IMR-90 (cell line): ENCODE results near the gene ME2. TPM values are rescaled to one million over a fixed set of nuclear protein-coding genes. Genes with fewer than 3 reads are reported as not detected.

ENCODE experiments used
- ATAC-seq: fragments of 200-7000 bp; cut with Tn5 transposase; 2 replicates; pipeline ENCODE4 v1.9.1; 2020; ENCODE audit warnings: low read depth, mild to moderate bottlenecking, moderate library complexity
- BruUV-seq: library from RNA; stranded (reverse); fragments of 400-500 nt; replicated peaks from 2 replicates; lab custom pipeline; 2021; lab: Mats Ljungman, UMichigan
- CTCF ChIA-PET: fragments of 300-600 bp; formaldehyde crosslinking; extraction: SDS; loops from one replicate; lab custom pipeline; 2021; ENCODE audit warnings: antibody characterized with exemption; lab: Yijun Ruan, JAX
- POLR2A ChIA-PET: fragments of 300-600 bp; sonication (Branson Sonifier 250); formaldehyde crosslinking; loops from one replicate; lab custom pipeline; 2022; ENCODE audit warnings: antibody characterized with exemption; ENCODE audit not compliant: unreplicated experiment; lab: Charles Lee
- DNase-seq: peaks from one replicate; pipeline ENCODE4 v3.0.0; 2013
- H2AFZ ChIP-seq: replicated peaks from 2 replicates; pipeline ENCODE3; 2013; ENCODE audit warnings: low read length, mild to moderate bottlenecking; ENCODE audit not compliant: poor library complexity
- H2AK5ac ChIP-seq: 2 replicates; pipeline ENCODE4 v1.6.1; 2013; ENCODE audit warnings: low read depth, low read length, inconsistent platforms
- H2AK9ac ChIP-seq: replicated peaks from 2 replicates; pipeline ENCODE3; 2013; ENCODE audit warnings: mild to moderate bottlenecking, low read depth, low read length, moderate library complexity; ENCODE audit not compliant: poor library complexity
- H2BK120ac ChIP-seq: 2 replicates; pipeline ENCODE4 v1.6.1; 2013; ENCODE audit warnings: low read depth, low read length, inconsistent platforms
- H2BK15ac ChIP-seq: 3 replicates; pipeline ENCODE4 v1.6.1; 2013; ENCODE audit warnings: low read depth, low read length, inconsistent platforms
- H2BK20ac ChIP-seq: 2 replicates; pipeline ENCODE4 v1.6.1; 2013; ENCODE audit warnings: low read depth, mild to moderate bottlenecking, inconsistent platforms, low read length, moderate library complexity
- H2BK5ac ChIP-seq: 2 replicates; pipeline ENCODE4 v1.6.1; 2013; ENCODE audit warnings: mild to moderate bottlenecking, low read depth, low read length, inconsistent platforms; ENCODE audit not compliant: poor library complexity, severe bottlenecking
- H3K14ac ChIP-seq: replicated peaks from 2 replicates; pipeline ENCODE4 v1.6.1; 2013; ENCODE audit warnings: low read depth, low read length, inconsistent platforms
- H3K18ac ChIP-seq: 2 replicates; pipeline ENCODE4 v1.6.1; 2013; ENCODE audit warnings: low read depth, low read length, control low read depth
- H3K23ac ChIP-seq: 2 replicates; pipeline ENCODE4 v1.6.1; 2013; ENCODE audit warnings: low read depth, low read length, inconsistent platforms
- H3K27ac ChIP-seq: 2 replicates; pipeline ENCODE4 v1.5.1; 2013; ENCODE audit warnings: mild to moderate bottlenecking, control low read depth, low read length; ENCODE audit not compliant: insufficient read depth
- H3K27me3 ChIP-seq: 2 replicates; pipeline ENCODE4 v1.6.1; 2013; ENCODE audit warnings: low read length; ENCODE audit not compliant: control insufficient read depth, insufficient read depth
- H3K36me3 ChIP-seq: 2 replicates; pipeline ENCODE4 v1.6.1; 2013; ENCODE audit warnings: low read length, mixed read lengths; ENCODE audit not compliant: control insufficient read depth, insufficient read depth
- H3K4ac ChIP-seq: 2 replicates; pipeline ENCODE4 v1.6.1; 2013; ENCODE audit warnings: low read depth, low read length, inconsistent platforms
- H3K4me1 ChIP-seq: 2 replicates; pipeline ENCODE4 v1.6.1; 2013; ENCODE audit warnings: low read length, mixed read lengths; ENCODE audit not compliant: control insufficient read depth, insufficient read depth
- H3K4me2 ChIP-seq: 2 replicates; pipeline ENCODE4 v1.6.1; 2013; ENCODE audit warnings: low read depth, mild to moderate bottlenecking, control low read depth, low read length, moderate library complexity
- H3K4me3 ChIP-seq: 2 replicates; pipeline ENCODE4 v1.5.1; 2013; ENCODE audit warnings: low read depth, mild to moderate bottlenecking, control low read depth, low read length, moderate library complexity; ENCODE audit not compliant: insufficient read depth
- H3K56ac ChIP-seq: 2 replicates; pipeline ENCODE4 v1.6.1; 2013; ENCODE audit warnings: low read length, inconsistent platforms; ENCODE audit not compliant: insufficient read depth; ENCODE audit errors: extremely low read depth
- H3K79me1 ChIP-seq, 2 experiments: 2 replicates each; pipeline ENCODE4 v1.6.1; 2013; ENCODE audit warnings: low read length in 2 of 2, inconsistent platforms in 1 of 2, low read depth in 1 of 2
- H3K9ac ChIP-seq: 2 replicates; pipeline ENCODE4 v1.6.1; 2013; ENCODE audit warnings: low read depth, low read length, control low read depth
- H3K9me1 ChIP-seq: 2 replicates; pipeline ENCODE4 v1.6.1; 2013; ENCODE audit warnings: low read length, inconsistent platforms; ENCODE audit not compliant: insufficient read depth
- H3K9me3 ChIP-seq: 2 replicates; pipeline ENCODE4 v1.6.1; 2013; ENCODE audit warnings: low read length; ENCODE audit not compliant: control insufficient read depth, insufficient read depth
- H4K20me1 ChIP-seq: 2 replicates; pipeline ENCODE4 v1.6.1; 2013; ENCODE audit warnings: low read length, inconsistent platforms; ENCODE audit not compliant: insufficient read depth
- H4K5ac ChIP-seq: 2 replicates; pipeline ENCODE4 v1.6.1; 2013; ENCODE audit warnings: mild to moderate bottlenecking, low read depth, low read length, control low read depth
- H4K8ac ChIP-seq, 2 experiments: 2 replicates each; pipeline ENCODE4 v1.6.1; 2013; ENCODE audit warnings: low read depth in 2 of 2, low read length in 2 of 2, control low read depth in 1 of 2, inconsistent platforms in 1 of 2
- H4K91ac ChIP-seq: 2 replicates; pipeline ENCODE4 v1.6.1; 2013; ENCODE audit warnings: low read depth, low read length, inconsistent platforms; ENCODE audit not compliant: insufficient read depth
- BHLHE40 ChIP-seq: fragments of 150-350 bp; IDR thresholded peaks from 2 replicates; pipeline ENCODE4 v1.6.1; 2016; ENCODE audit warnings: mild to moderate bottlenecking, low read depth, low read length
- CEBPB ChIP-seq: IDR thresholded peaks from 2 replicates; pipeline ENCODE4 v1.6.1; 2012; ENCODE audit warnings: low read depth, low read length, improper control_type of control experiment
- FOS ChIP-seq: fragments of 150-350 bp; IDR thresholded peaks from 2 replicates; pipeline ENCODE4 v1.6.1; 2016; ENCODE audit warnings: low read depth, low read length
- MAFK ChIP-seq: IDR thresholded peaks from 2 replicates; pipeline ENCODE4 v1.6.1; 2012; ENCODE audit warnings: low read depth, low read length, improper control_type of control experiment
- MAZ ChIP-seq: IDR thresholded peaks from 2 replicates; pipeline ENCODE4 v1.6.1; 2012; ENCODE audit warnings: low read depth, mild to moderate bottlenecking, low read length, improper control_type of control experiment, moderate library complexity, borderline replicate concordance
- MXI1 ChIP-seq: IDR thresholded peaks from 2 replicates; pipeline ENCODE4 v1.6.1; 2012; ENCODE audit warnings: low read depth, mild to moderate bottlenecking, low read length, moderate library complexity, borderline replicate concordance
- NFE2L2 ChIP-seq: fragments of 150-350 bp; IDR thresholded peaks from 2 replicates; pipeline ENCODE4 v1.6.1; 2016; ENCODE audit warnings: low read depth, mild to moderate bottlenecking, low read length
- POLR2A ChIP-seq: IDR thresholded peaks from 2 replicates; pipeline ENCODE4 v1.6.1; 2012; ENCODE audit warnings: mild to moderate bottlenecking, low read depth, low read length
- RAD21 ChIP-seq: IDR thresholded peaks from 2 replicates; pipeline ENCODE4 v1.6.1; 2012; ENCODE audit warnings: low read length, improper control_type of control experiment
- RCOR1 ChIP-seq: IDR thresholded peaks from 2 replicates; pipeline ENCODE4 v1.6.1; 2012; ENCODE audit warnings: mild to moderate bottlenecking, low read length, improper control_type of control experiment; ENCODE audit not compliant: insufficient replicate concordance
- RFX5 ChIP-seq: IDR thresholded peaks from 2 replicates; pipeline ENCODE4 v1.8.0; 2012; ENCODE audit warnings: low read depth, mild to moderate bottlenecking, low read length, moderate library complexity
- SMC3 ChIP-seq: fragments of 150-350 bp; IDR thresholded peaks from 2 replicates; pipeline ENCODE4 v1.6.1; 2016; ENCODE audit warnings: low read depth, mild to moderate bottlenecking, antibody characterized with exemption, low read length, moderate library complexity
- WGBS, 2 experiments: methylation state at CpG; one replicate each; pipeline versions ENCODE4 v1.1.5 to v1.1.7; 2013; ENCODE audit warnings: missing lambda C conversion rate in 2 of 2; ENCODE audit not compliant: insufficient read length in 1 of 2; ENCODE audit errors: extremely low coverage in 2 of 2; 5-methylcytosine and 5-hydroxymethylcytosine counted together
- dilution Hi-C: fragments of 300-500 bp; cut with HindIII; formaldehyde crosslinking; loops from one replicate; pipeline ENCODE4 v1.14.3; 2018; ENCODE audit warnings: low sequenced_read_pairs; ENCODE audit not compliant: unreplicated experiment
- in situ Hi-C: fragments of 300-500 bp; cut with MboI; formaldehyde crosslinking; loops from 3 replicates; pipeline ENCODE4 v1.14.3; 2019; ENCODE audit warnings: low sequenced_read_pairs, inconsistent platforms, mixed read lengths
- intact Hi-C: fragments of 100-400 bp; cut with micrococcal nuclease; formaldehyde crosslinking; loops from 2 replicates; pipeline ENCODE4 v1.10.0; 2022
- polyA plus RNA-seq, 3 experiments: library from polyadenylated mRNA; depleted of rRNA; stranded (reverse); fragments of >200 nt; gene quantifications; 2 replicates each; pipeline ENCODE4 v1.2.3, GENCODE V29; 2012; ENCODE audit warnings: low replicate concordance in 1 of 3
- total RNA-seq: library from RNA; depleted of rRNA; stranded (reverse); fragments of >200 nt; gene quantifications from 2 replicates; pipeline ENCODE4 v1.2.3, GENCODE V29; 2012
- TF ChIP-seq, protein P1 (sequence below): conservative IDR thresholded peaks from 2 replicates; pipeline ENCODE4 v1.5.1; 2012; ENCODE audit warnings: mild to moderate bottlenecking, low read depth, low read length, improper control_type of control experiment

Gene ME2
- total and polyA plus RNA-seq, 2 of the 4 experiments (the other 2 are of a cell fraction), result 29.7 to 32.6 TPM

DNA sequence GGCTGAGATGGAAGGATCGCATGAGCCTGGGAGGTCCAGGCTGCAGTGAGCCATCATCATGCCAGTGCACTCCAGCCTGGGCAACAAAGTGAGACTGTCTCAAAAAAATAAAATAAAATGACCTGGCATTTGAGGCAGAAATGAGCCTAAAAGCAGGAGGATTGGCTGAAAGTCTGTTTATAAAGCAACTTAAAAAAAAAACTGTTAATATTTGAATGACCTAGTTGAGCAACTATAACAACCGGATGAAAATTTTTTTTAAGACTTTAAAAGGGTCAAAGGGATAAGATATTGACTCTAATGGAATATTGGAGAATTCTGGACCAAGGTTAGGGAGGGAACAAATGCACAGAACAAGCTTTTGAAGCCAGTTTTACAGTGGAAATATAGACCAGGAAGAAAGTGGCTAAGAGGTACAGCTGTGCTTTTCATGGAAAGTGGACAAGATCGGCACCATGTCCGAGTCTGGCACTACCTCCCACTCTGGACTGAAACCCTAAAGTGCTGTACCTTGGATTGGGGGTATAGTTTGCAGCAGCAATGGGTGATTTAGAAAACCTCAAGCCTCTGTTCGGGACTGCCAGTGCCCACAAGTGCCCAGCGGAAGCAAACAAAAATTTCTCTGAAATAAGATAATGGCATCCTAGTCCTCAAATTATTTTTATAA lies 55.8 kb downstream of the ME2 start:
- H3K56ac ChIP-seq, result no peak overlapping the region
- no peak overlapping the region for H3K4ac ChIP-seq
- H4K5ac ChIP-seq, result no peak overlapping the region
- no peak overlapping the region for H2AK5ac ChIP-seq
- H3K9ac ChIP-seq, result no peak overlapping the region
- no peak overlapping the region for H2AFZ ChIP-seq
- H2BK20ac ChIP-seq, result no peak overlapping the region
- in situ Hi-C loops, result no loop called here
- H3K36me3 ChIP-seq, result 0 out of 2 replicates have a peak, but pooled peaks cover 2% of the 10 kb centered on the region
- H3K18ac ChIP-seq, result no peak overlapping the region
- no peak overlapping the region for H3K4me2 ChIP-seq
- no peak overlapping the region for H2BK15ac ChIP-seq
- TF ChIP-seq MXI1, result no peak
- no peak for TF ChIP-seq RCOR1
- TF ChIP-seq NFE2L2, result no peak
- TF ChIP-seq FOS, result no peak
- no peak for TF ChIP-seq POLR2A
- no peak for TF ChIP-seq SMC3
- no peak for TF ChIP-seq RAD21
- no peak for TF ChIP-seq RFX5
- TF ChIP-seq, protein P1, sequence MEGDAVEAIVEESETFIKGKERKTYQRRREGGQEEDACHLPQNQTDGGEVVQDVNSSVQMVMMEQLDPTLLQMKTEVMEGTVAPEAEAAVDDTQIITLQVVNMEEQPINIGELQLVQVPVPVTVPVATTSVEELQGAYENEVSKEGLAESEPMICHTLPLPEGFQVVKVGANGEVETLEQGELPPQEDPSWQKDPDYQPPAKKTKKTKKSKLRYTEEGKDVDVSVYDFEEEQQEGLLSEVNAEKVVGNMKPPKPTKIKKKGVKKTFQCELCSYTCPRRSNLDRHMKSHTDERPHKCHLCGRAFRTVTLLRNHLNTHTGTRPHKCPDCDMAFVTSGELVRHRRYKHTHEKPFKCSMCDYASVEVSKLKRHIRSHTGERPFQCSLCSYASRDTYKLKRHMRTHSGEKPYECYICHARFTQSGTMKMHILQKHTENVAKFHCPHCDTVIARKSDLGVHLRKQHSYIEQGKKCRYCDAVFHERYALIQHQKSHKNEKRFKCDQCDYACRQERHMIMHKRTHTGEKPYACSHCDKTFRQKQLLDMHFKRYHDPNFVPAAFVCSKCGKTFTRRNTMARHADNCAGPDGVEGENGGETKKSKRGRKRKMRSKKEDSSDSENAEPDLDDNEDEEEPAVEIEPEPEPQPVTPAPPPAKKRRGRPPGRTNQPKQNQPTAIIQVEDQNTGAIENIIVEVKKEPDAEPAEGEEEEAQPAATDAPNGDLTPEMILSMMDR, result no peak
- TF ChIP-seq CEBPB, result no peak
- no peak for TF ChIP-seq BHLHE40
- no peak for TF ChIP-seq MAFK
- TF ChIP-seq MAZ, result no peak
- H2BK5ac ChIP-seq, result no peak overlapping the region
- no peak overlapping the region for H4K8ac ChIP-seq
- POLR2A ChIA-PET, result no interaction called here
- no peak overlapping the region for H3K23ac ChIP-seq
- no peak overlapping the region for H3K27ac ChIP-seq
- no peaks in the 10 kb centered on the region for H4K20me1 ChIP-seq
- intact Hi-C loops, result no loop called here
- no CpG with 5 or more reads among the region's 6 CpGs for WGBS, 2 experiments
- no peak overlapping the region for H3K4me3 ChIP-seq
- H3K14ac ChIP-seq, result no peak overlapping the region
- H2AK9ac ChIP-seq, result no peak overlapping the region
- no TSS peak for BruUV-seq
- dilution Hi-C loops, result no loop called here
- ATAC-seq (no peak), DNase-seq (no peak)
- no peak overlapping the region for H2BK120ac ChIP-seq
- CTCF ChIA-PET, result no interaction called here
- H3K79me1 ChIP-seq, result no peaks in the 10 kb centered on the region
- H3K9me3 ChIP-seq, result no peaks in the 10 kb centered on the region
- no peaks in the 10 kb centered on the region for H3K4me1 ChIP-seq
- H4K91ac ChIP-seq, result no peak overlapping the region
- no peaks in the 10 kb centered on the region for H3K9me1 ChIP-seq
- no peaks in the 10 kb centered on the region for H3K27me3 ChIP-seq
